ENCODE results near the gene ADGRG4.

GRCh38 chrX:136260776-136261175 is 40.0 kb upstream of the ADGRG4 start:
- TF ChIP-seq CTCF (IDR thresholded peaks at IDR 0.05) = no peak
- no peak for TF ChIP-seq ZFX (IDR thresholded peaks at IDR 0.05; ENCODE audit: borderline replicate concordance)

All from 22Rv1 (cell line).